GM21447 (cell line): ENCODE results near the gene ABR.
"Not testable (repeated sequence)": the region's sequence is repeated elsewhere in the genome, so short reads cannot be mapped to it uniquely, and the experiment has no call there.

ENCODE experiments used
- ATAC-seq: cut with Tn5 transposase; IDR thresholded peaks from one replicate; pipeline ENCODE4 v1.9.1; 2021; ENCODE audit not compliant: unreplicated experiment

ABR gene

GRCh38 chr17:1174263-1174880 lies 5.4 kb downstream of the ABR start:
- no peak for ATAC-seq

- no peak for ATAC-seq
These were observed 6.1 kb downstream of the ABR start for GRCh38 chr17:1173432-1174262.

- no peak for ATAC-seq
These were observed 7.8 kb downstream of the ABR start for GRCh38 chr17:1171953-1172352.

- ATAC-seq: no peak
These were observed 9.0 kb downstream of the ABR start for GRCh38 chr17:1170739-1171138.

- ATAC-seq: no peak
These were observed 9.9 kb downstream of the ABR start for GRCh38 chr17:1169929-1170312.

GRCh38 chr17:1169221-1169928 lies 10.4 kb downstream of the ABR start:
- no peak for ATAC-seq

- no peak for ATAC-seq
These were observed 11.1 kb downstream of the ABR start for GRCh38 chr17:1168533-1169220.

- ATAC-seq: no peak
These were observed 13.5 kb downstream of the ABR start for GRCh38 chr17:1166276-1166675.

- no peak for ATAC-seq
These were observed 13.9 kb downstream of the ABR start for GRCh38 chr17:1165836-1166235.

- no peak for ATAC-seq
These were observed 14.7 kb downstream of the ABR start for GRCh38 chr17:1164935-1165556.

GRCh38 chr17:1162116-1162855 lies 17.5 kb downstream of the ABR start:
- ATAC-seq: no peak

- ATAC-seq: no peak
These were observed 19.0 kb downstream of the ABR start for GRCh38 chr17:1160591-1161390.

- no peak for ATAC-seq
These were observed 20.2 kb downstream of the ABR start for GRCh38 chr17:1159431-1160180.

- no peak for ATAC-seq
These were observed 20.9 kb downstream of the ABR start for GRCh38 chr17:1158879-1159278.

GRCh38 chr17:1156864-1157263 lies 22.9 kb downstream of the ABR start:
- ATAC-seq: no peak

- ATAC-seq: no peak
These were observed 25.1 kb downstream of the ABR start for GRCh38 chr17:1154704-1155103.

- ATAC-seq: no peak
These were observed 25.8 kb downstream of the ABR start for GRCh38 chr17:1153795-1154546.

- not testable (repeated sequence) for ATAC-seq
These were observed 27.2 kb downstream of the ABR start for GRCh38 chr17:1152582-1152981.
